Activated B cell treated with CpG ODN at 0.5 μM for 24 hours (primary cell): ENCODE measurements around the gene FAM120B. TPM values are rescaled to one million over a fixed set of nuclear protein-coding genes. Genes with fewer than 3 reads are reported as not detected.

ENCODE experiments used
- ATAC-seq: fragments of 200-7000 bp; cut with Tn5 transposase; one replicate; pipeline ENCODE4 v1.10.0; 2021; ENCODE audit warnings: low read depth, mild to moderate bottlenecking, moderate library complexity
- CTCF ChIA-PET: fragments of 350-600 bp; sonication (Branson Sonifier 250); formaldehyde crosslinking; loops from one replicate; lab custom pipeline; 2021; ENCODE audit warnings: antibody characterized with exemption; lab: Charles Lee
- POLR2A ChIA-PET: fragments of 350-600 bp; sonication (Branson Sonifier 250); formaldehyde crosslinking; loops from one replicate; lab custom pipeline; 2021; ENCODE audit warnings: antibody characterized with exemption; lab: Charles Lee
- DNase-seq: peaks from one replicate; pipeline ENCODE4 v3.0.0; 2022
- H3K27ac Mint-ChIP-seq: one replicate; pipeline ENCODE4 v1.8.0; 2020; ENCODE audit warnings: mixed read lengths
- H3K27me3 Mint-ChIP-seq: one replicate; pipeline ENCODE4 v1.8.0; 2021; ENCODE audit warnings: mixed read lengths
- H3K36me3 Mint-ChIP-seq: one replicate; pipeline ENCODE4 v1.8.0; 2021; ENCODE audit warnings: low read depth, mixed read lengths
- H3K4me1 Mint-ChIP-seq: one replicate; pipeline ENCODE4 v1.8.0; 2021; ENCODE audit warnings: mixed read lengths
- H3K4me3 Mint-ChIP-seq: one replicate; pipeline ENCODE4 v1.8.0; 2020; ENCODE audit warnings: mild to moderate bottlenecking, mixed read lengths
- H3K9me3 Mint-ChIP-seq: one replicate; pipeline ENCODE4 v1.8.0; 2020; ENCODE audit warnings: mixed read lengths
- CTCF ChIP-seq: fragments of 200-600 bp; IDR thresholded peaks from one replicate; pipeline ENCODE4 v1.8.0; 2022; ENCODE audit warnings: antibody characterized with exemption, mild to moderate bottlenecking
- intact Hi-C: fragments of 100-400 bp; cut with micrococcal nuclease; formaldehyde crosslinking; loops from one replicate; pipeline ENCODE4 v1.15.1; 2024
- total RNA-seq: library from RNA; stranded (reverse); gene quantifications from 2 replicates; pipeline ENCODE4 v1.2.3, GENCODE V29; 2022

The FAM120B gene
- total RNA-seq, 1 donor from 2014 or later: 35.1 TPM

- Mint-ChIP-seq H3K36me3 (no peaks in the 10 kb centered on the region), H3K27ac (no peak overlapping the region), H3K9me3 (no peaks in the 10 kb centered on the region), H3K4me3 (no peak overlapping the region), H3K4me1 (peaks cover 15% of the 10 kb centered on the region), H3K27me3 (peaks cover 40% of the 10 kb centered on the region)
- CTCF ChIA-PET: no interaction called here
- ATAC-seq (no peak), DNase-seq (no peak)
- TF ChIP-seq CTCF: no peak
- POLR2A ChIA-PET: interaction anchor here (0.6 to 1.1 kb wide), 2 partner anchors 10 to 263 kb away, joined by 3 read pairs; no protein-coding TSS in a partner anchor
- intact Hi-C loops: no loop called here
Measured at GRCh38 chr6:170286246-170286933, 20.2 kb upstream of the FAM120B start.

- H3K4me3 Mint-ChIP-seq: no peak overlapping the region
- TF ChIP-seq CTCF: no peak
- no peaks in the 10 kb centered on the region for H3K36me3 Mint-ChIP-seq
- POLR2A ChIA-PET: interaction anchor here (0.6 to 1.1 kb wide), 2 partner anchors 9 to 263 kb away, joined by 3 read pairs; no protein-coding TSS in a partner anchor
- peaks cover 18% of the 10 kb centered on the region for H3K4me1 Mint-ChIP-seq
- H3K27me3 Mint-ChIP-seq: peaks cover 42% of the 10 kb centered on the region
- DNase-seq (no peak), ATAC-seq (no peak)
- H3K9me3 Mint-ChIP-seq: no peaks in the 10 kb centered on the region
- no peak overlapping the region for H3K27ac Mint-ChIP-seq
- CTCF ChIA-PET: no interaction called here
- intact Hi-C loops: no loop called here
Measured at GRCh38 chr6:170286934-170287265, 19.7 kb upstream of the FAM120B start.

- H3K4me3 Mint-ChIP-seq: no peak overlapping the region
- no peaks in the 10 kb centered on the region for H3K36me3 Mint-ChIP-seq
- TF ChIP-seq CTCF: no peak
- H3K27ac Mint-ChIP-seq: no peak overlapping the region
- CTCF ChIA-PET: no interaction called here
- POLR2A ChIA-PET: interaction anchor here (1.1 kb wide), 1 partner anchor 9 kb away, joined by 3 read pairs; no protein-coding TSS in a partner anchor
- DNase-seq (no peak), ATAC-seq (no peak)
- H3K27me3 Mint-ChIP-seq: peaks cover 47% of the 10 kb centered on the region
- no peaks in the 10 kb centered on the region for H3K9me3 Mint-ChIP-seq
- intact Hi-C loops: no loop called here
- peaks cover 23% of the 10 kb centered on the region for H3K4me1 Mint-ChIP-seq
Measured at GRCh38 chr6:170287371-170287876, 19.1 kb upstream of the FAM120B start.

GRCh38 chr6:170288091-170288631 lies 18.4 kb upstream of the FAM120B start:
- Mint-ChIP-seq H3K9me3 (no peaks in the 10 kb centered on the region), H3K27ac (no peak overlapping the region), H3K4me1 (peaks cover 30% of the 10 kb centered on the region), H3K36me3 (no peaks in the 10 kb centered on the region), H3K4me3 (no peak overlapping the region), H3K27me3 (peaks cover 52% of the 10 kb centered on the region)
- ATAC-seq (no peak), DNase-seq (no peak)
- no peak for TF ChIP-seq CTCF
- POLR2A ChIA-PET: no interaction called here
- intact Hi-C loops: no loop called here
- CTCF ChIA-PET: no interaction called here

- Mint-ChIP-seq H3K9me3 (no peaks in the 10 kb centered on the region), H3K36me3 (no peaks in the 10 kb centered on the region), H3K27me3 (peaks cover 52% of the 10 kb centered on the region), H3K4me1 (peaks cover 37% of the 10 kb centered on the region), H3K27ac (no peak overlapping the region), H3K4me3 (peak overlapping the region; percentile 80)
- ChIA-PET POLR2A (interaction anchor here (0.5 kb wide), 1 partner anchor 9 kb away, joined by 8 read pairs; no protein-coding TSS in a partner anchor), CTCF (no interaction called here)
- TF ChIP-seq CTCF: no peak
- ATAC-seq: no peak
- no peak for DNase-seq
- intact Hi-C loops: loop anchor here (1.0 kb wide), 1 partner anchor 9 kb away; no protein-coding TSS in a partner anchor
Measured at GRCh38 chr6:170288852-170289179, 17.7 kb upstream of the FAM120B start.
